K562 (cell line): ENCODE results near the gene CLTRN. TPM values are rescaled to one million over a fixed set of nuclear protein-coding genes. Genes with fewer than 3 reads are reported as not detected.

Experiments
- ATAC-seq: fragments of 200-7000 bp; cut with Tn5 transposase; 3 replicates; pipeline ENCODE4 v1.9.1; 2020; ENCODE audit warnings: moderate library complexity
- BruUV-seq: library from RNA; stranded (reverse); fragments of 400-500 nt; replicated peaks from 2 replicates; lab custom pipeline; 2021; lab: Mats Ljungman, UMichigan
- CTCF ChIA-PET: fragments of 300-600 bp; formaldehyde crosslinking; extraction: SDS; loops from one replicate; lab custom pipeline; 2021; ENCODE audit warnings: low intra/inter-chr PET ratio; lab: Yijun Ruan, JAX
- POLR2A ChIA-PET: fragments of 300-600, 350-650 bp; sonication (Branson Sonifier 250); formaldehyde crosslinking; extraction: SDS; loops from one replicate; lab custom pipeline; 2021; ENCODE audit warnings: antibody characterized with exemption, inconsistent platforms; lab: Yijun Ruan, JAX
- DNase-seq, 4 experiments: peaks; one replicate each; pipeline versions ENCODE4 v3.0.0 to v3.0.0-alpha.2; 2011 to 2018; ENCODE audit warnings: low spot score in 3 of 4, mixed read lengths in 3 of 4; ENCODE audit errors: extremely low read depth in 1 of 4
- FAIRE-seq: peaks from 2 replicates; lab custom pipeline; 2011; peaks lifted over from hg19 to GRCh38; lab: Jason Lieb, UNC
- H2AFZ ChIP-seq: 2 replicates; pipeline ENCODE4 v1.6.0; 2011; ENCODE audit warnings: low read depth, low read length, control low read depth, inconsistent platforms
- H3K27ac ChIP-seq: fragments of 200-600 bp; 3 replicates; pipeline ENCODE4 v1.8.0; 2011; ENCODE audit warnings: low read depth, mild to moderate bottlenecking, control low read depth, inconsistent platforms, low read length, moderate library complexity, mixed read lengths; ENCODE audit errors: extremely low read depth
- H3K27me3 ChIP-seq, 2 experiments: fragments of 300-600 bp in 1 of 2; 2 replicates in 1 of 2; 3 replicates in 1 of 2; pipeline versions ENCODE4 v1.6.0 to v1.8.0; 2011; ENCODE audit warnings: inconsistent platforms in 2 of 2, low read length in 2 of 2, mild to moderate bottlenecking in 1 of 2, mixed read lengths in 1 of 2, moderate library complexity in 1 of 2; ENCODE audit not compliant: control insufficient read depth in 2 of 2, insufficient read depth in 2 of 2
- H3K36me3 ChIP-seq: fragments of 300-600 bp; 3 replicates; pipeline ENCODE4 v1.8.0; 2011; ENCODE audit warnings: mild to moderate bottlenecking, low read length, inconsistent platforms; ENCODE audit not compliant: control insufficient read depth, insufficient read depth
- H3K4me1 ChIP-seq, 2 experiments: fragments of 200-600 bp in 1 of 2; replicated peaks in 1 of 2; 2 replicates in 1 of 2; 3 replicates in 1 of 2; pipeline versions ENCODE4 v1.5.1 to v1.8.0; 2011; ENCODE audit warnings: inconsistent platforms in 2 of 2, low read length in 2 of 2, mild to moderate bottlenecking in 1 of 2, mixed read lengths in 1 of 2, moderate library complexity in 1 of 2; ENCODE audit not compliant: control insufficient read depth in 2 of 2, insufficient read depth in 2 of 2
- H3K4me2 ChIP-seq: 2 replicates; pipeline ENCODE4 v1.6.1; 2011; ENCODE audit warnings: low read length, control low read depth, inconsistent platforms, mixed read lengths; ENCODE audit not compliant: insufficient read depth
- H3K4me3 ChIP-seq: fragments of 200-600 bp; sonication (generic), shearing (Covaris generic); 2 replicates; pipeline ENCODE4 v1.5.1; 2016; ENCODE audit warnings: control low read depth, inconsistent platforms
- H3K79me2 ChIP-seq: fragments of 200-600 bp; 3 replicates; pipeline ENCODE4 v1.8.0; 2011; ENCODE audit warnings: low read length, inconsistent platforms; ENCODE audit not compliant: control insufficient read depth, insufficient read depth
- H3K9ac ChIP-seq, 2 experiments: 2 replicates each; pipeline versions ENCODE4 v1.6.0 to v1.6.1; 2011; ENCODE audit warnings: low read depth in 2 of 2, low read length in 2 of 2, control low read depth in 1 of 2, inconsistent platforms in 1 of 2, mild to moderate bottlenecking in 1 of 2, mixed read lengths in 1 of 2; ENCODE audit not compliant: insufficient read depth in 1 of 2
- H3K9me1 ChIP-seq: one replicate; pipeline ENCODE4 v1.6.0; 2011; ENCODE audit warnings: inconsistent platforms, mild to moderate bottlenecking, low read length, moderate library complexity; ENCODE audit not compliant: control insufficient read depth, insufficient read depth
- H3K9me3 ChIP-seq: replicated peaks from 2 replicates; pipeline ENCODE4 v1.5.1; 2011; ENCODE audit warnings: low read depth, low read length, inconsistent platforms; ENCODE audit not compliant: control insufficient read depth, insufficient read depth
- H4K20me1 ChIP-seq: replicated peaks from 2 replicates; pipeline ENCODE4 v1.6.1; 2011; ENCODE audit warnings: low read length, inconsistent platforms, mixed read lengths; ENCODE audit not compliant: control insufficient read depth, insufficient read depth
- ARID1B ChIP-seq: fragments of 450-650 bp; IDR thresholded peaks from 2 replicates; pipeline ENCODE4 v1.6.1; 2016; ENCODE audit warnings: antibody characterized with exemption, mild to moderate bottlenecking, inconsistent platforms
- ARID2 ChIP-seq: fragments of 450-650 bp; IDR thresholded peaks from 2 replicates; pipeline ENCODE4 v1.6.1; 2017; ENCODE audit warnings: antibody characterized with exemption, mild to moderate bottlenecking
- BDP1 ChIP-seq: IDR thresholded peaks from 3 replicates; pipeline ENCODE4 v1.6.1; 2011; ENCODE audit not compliant: insufficient read length, insufficient read depth
- EZH2 ChIP-seq: IDR thresholded peaks from 2 replicates; pipeline ENCODE4 v1.6.1; 2012; ENCODE audit warnings: low read depth, mild to moderate bottlenecking, inconsistent platforms, low read length, borderline replicate concordance
- MAFG ChIP-seq: fragments of 450-650 bp; conservative IDR thresholded peaks from 2 replicates; pipeline ENCODE4 v1.6.1; 2016; ENCODE audit warnings: missing genetic modification characterization, missing compliant biosample characterization
- MTA2 ChIP-seq: fragments of 450-650 bp; IDR thresholded peaks from 2 replicates; pipeline ENCODE4 v1.6.1; 2016; ENCODE audit warnings: low read depth
- PBX2 ChIP-seq, 2 experiments: IDR thresholded peaks in 1 of 2; conservative IDR thresholded peaks in 1 of 2; 2 replicates each; pipeline ENCODE4 v1.6.1; 2016; ENCODE audit warnings: low read depth in 2 of 2, mild to moderate bottlenecking in 1 of 2, missing compliant biosample characterization in 1 of 2, missing genetic modification characterization in 1 of 2, moderate library complexity in 1 of 2
- PRPF4 ChIP-seq: fragments of 200-400 bp; formaldehyde crosslinking; IDR thresholded peaks from one replicate; pipeline ENCODE4 v1.6.1; 2017; ENCODE audit warnings: low read length, low read depth, mild to moderate bottlenecking; ENCODE audit not compliant: insufficient read depth, poor library complexity, severe bottlenecking
- SP2 ChIP-seq: IDR thresholded peaks from 2 replicates; pipeline ENCODE4 v1.6.1; 2011; ENCODE audit warnings: mild to moderate bottlenecking, low read depth, low read length, moderate library complexity; ENCODE audit not compliant: poor library complexity, severe bottlenecking; ENCODE audit errors: extremely low read depth
- WGBS: fragments of 100-300 bp; shearing (Covaris generic); methylation state at CpG from one replicate; pipeline ENCODE4 v1.1.6; 2016; ENCODE audit warnings: low coverage, mixed read lengths; ENCODE audit not compliant: insufficient coverage; ENCODE audit errors: missing lambda C conversion rate; 5-methylcytosine and 5-hydroxymethylcytosine counted together
- in situ Hi-C: fragments of 300-500 bp; cut with MboI; formaldehyde crosslinking; loops from 4 replicates; pipeline ENCODE4 v1.15.0; 2018; ENCODE audit warnings: inconsistent platforms, mixed read lengths
- intact Hi-C: fragments of 100-400 bp; cut with micrococcal nuclease; formaldehyde crosslinking; loops from 2 replicates; pipeline ENCODE4 v1.14.2; 2022
- polyA plus RNA-seq, 8 experiments: library from polyadenylated mRNA; depleted of rRNA in 4 of 8; stranded (reverse) in 5 of 8; unstranded in 3 of 8; fragments of >200 nt; fragmentation: Nextera tagmentation in 2 of 8; fragmentation: Illumina TruSeq in 1 of 8; extraction: Ambion mirVana in 2 of 8; extraction: Trizol in 1 of 8; gene quantifications; 2 replicates each; pipeline versions ENCODE4 v1.2.1 to v1.2.3, GENCODE V29; 2011 to 2014; ENCODE audit warnings: inconsistent platforms in 1 of 8, missing spikeins in 1 of 8
- total RNA-seq, 7 experiments: library from RNA; depleted of rRNA in 6 of 7; stranded (reverse); fragments of >200 nt in 6 of 7; fragmentation: Illumina TruSeq in 2 of 7; extraction: Trizol in 2 of 7; gene quantifications; 2 replicates each; pipeline versions ENCODE4 v1.2.1 to v1.2.3, GENCODE V29; 2011 to 2021; ENCODE audit warnings: low replicate concordance in 1 of 7
- TF ChIP-seq, protein P1 (sequence below): fragments of 250-450 bp; sonication (Bioruptor Pico); IDR thresholded peaks from 2 replicates; pipeline ENCODE4 v1.8.0; 2021; ENCODE audit warnings: moderate library complexity, mild to moderate bottlenecking, inconsistent platforms
- TF ChIP-seq, protein P2 (sequence below): fragments of 250-450 bp; sonication (Bioruptor Pico); IDR thresholded peaks from 2 replicates; pipeline ENCODE4 v1.5.0; 2020; ENCODE audit warnings: mild to moderate bottlenecking
- TF ChIP-seq, protein P3 (sequence below): fragments of 250-450 bp; sonication (Bioruptor Pico); IDR thresholded peaks from 2 replicates; pipeline ENCODE4 v1.4.0; 2020; ENCODE audit warnings: mild to moderate bottlenecking, moderate library complexity

The CLTRN gene
- total and polyA plus RNA-seq, 9 of the 15 experiments (the other 6 are each of a cell fraction or from before 2014, with no cell fraction given), result 0.11 to 0.36 (median 0.18) TPM; not detected in 2

GRCh38 chrX:15683193-15683592, 18.6 kb upstream of the CLTRN start:
- Histone ChIP-seq H3K9me3 (no peaks in the 10 kb centered on the region), H3K9me1 (peaks cover 3% of the 10 kb centered on the region), H3K4me1 (peaks cover 4 to 8% of the 10 kb centered on the region in 2 experiments; a peak in 4 of 5 replicates), H3K79me2 (peaks cover 57% of the 10 kb centered on the region), H3K27ac (no peak overlapping the region), H3K27me3 (no peaks in the 10 kb centered on the region), H3K36me3 (peaks cover 49% of the 10 kb centered on the region), H2AFZ (no peak overlapping the region), H4K20me1 (0 out of 2 replicates have a peak, but pooled peaks cover 12% of the 10 kb centered on the region), H3K4me3 (no peak overlapping the region), H3K4me2 (no peak overlapping the region), H3K9ac (no peak overlapping the region)
- no TSS peak for BruUV-seq
- intact Hi-C loops (no loop called here), in situ Hi-C loops (no loop called here)
- DNase-seq (peak in 2 of 4 experiments; percentile 9), FAIRE-seq (no peak), ATAC-seq (peak; percentile 44; the same call in 1 of the 3 replicates)
- 28% methylated on average over 5 of the region's 6 CpGs for WGBS
- ChIA-PET POLR2A (no interaction called here), CTCF (interaction anchor here (0.6 kb wide), 1 partner anchor 293 kb away, joined by 4 read pairs; no protein-coding TSS in a partner anchor)
- TF ChIP-seq ARID2 (no peak), PRPF4 (no peak), EZH2 (no peak), MTA2 (peak; percentile 53; the same call in 1 of the 2 replicates), SP2 (no peak), MAFG (tag) (no peak), BDP1 (no peak), ARID1B (peak; percentile 73), PBX2 (CRISPR knock-in tag; IDR thresholded peaks at IDR 0.05; ENCODE audit: low read depth) (no peak), PBX2 (tag; conservative IDR thresholded peaks at IDR 0.05; ENCODE audit: low read depth) (0 out of 2 replicates have a peak, but pooled peaks have one; percentile 9)
- TF ChIP-seq, protein P1, sequence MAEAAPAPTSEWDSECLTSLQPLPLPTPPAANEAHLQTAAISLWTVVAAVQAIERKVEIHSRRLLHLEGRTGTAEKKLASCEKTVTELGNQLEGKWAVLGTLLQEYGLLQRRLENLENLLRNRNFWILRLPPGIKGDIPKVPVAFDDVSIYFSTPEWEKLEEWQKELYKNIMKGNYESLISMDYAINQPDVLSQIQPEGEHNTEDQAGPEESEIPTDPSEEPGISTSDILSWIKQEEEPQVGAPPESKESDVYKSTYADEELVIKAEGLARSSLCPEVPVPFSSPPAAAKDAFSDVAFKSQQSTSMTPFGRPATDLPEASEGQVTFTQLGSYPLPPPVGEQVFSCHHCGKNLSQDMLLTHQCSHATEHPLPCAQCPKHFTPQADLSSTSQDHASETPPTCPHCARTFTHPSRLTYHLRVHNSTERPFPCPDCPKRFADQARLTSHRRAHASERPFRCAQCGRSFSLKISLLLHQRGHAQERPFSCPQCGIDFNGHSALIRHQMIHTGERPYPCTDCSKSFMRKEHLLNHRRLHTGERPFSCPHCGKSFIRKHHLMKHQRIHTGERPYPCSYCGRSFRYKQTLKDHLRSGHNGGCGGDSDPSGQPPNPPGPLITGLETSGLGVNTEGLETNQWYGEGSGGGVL, result no peak
- TF ChIP-seq, protein P2, sequence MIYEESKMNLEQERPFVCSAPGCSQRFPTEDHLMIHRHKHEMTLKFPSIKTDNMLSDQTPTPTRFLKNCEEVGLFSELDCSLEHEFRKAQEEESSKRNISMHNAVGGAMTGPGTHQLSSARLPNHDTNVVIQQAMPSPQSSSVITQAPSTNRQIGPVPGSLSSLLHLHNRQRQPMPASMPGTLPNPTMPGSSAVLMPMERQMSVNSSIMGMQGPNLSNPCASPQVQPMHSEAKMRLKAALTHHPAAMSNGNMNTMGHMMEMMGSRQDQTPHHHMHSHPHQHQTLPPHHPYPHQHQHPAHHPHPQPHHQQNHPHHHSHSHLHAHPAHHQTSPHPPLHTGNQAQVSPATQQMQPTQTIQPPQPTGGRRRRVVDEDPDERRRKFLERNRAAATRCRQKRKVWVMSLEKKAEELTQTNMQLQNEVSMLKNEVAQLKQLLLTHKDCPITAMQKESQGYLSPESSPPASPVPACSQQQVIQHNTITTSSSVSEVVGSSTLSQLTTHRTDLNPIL (CRISPR knock-in tag), result no peak
- TF ChIP-seq, protein P3, sequence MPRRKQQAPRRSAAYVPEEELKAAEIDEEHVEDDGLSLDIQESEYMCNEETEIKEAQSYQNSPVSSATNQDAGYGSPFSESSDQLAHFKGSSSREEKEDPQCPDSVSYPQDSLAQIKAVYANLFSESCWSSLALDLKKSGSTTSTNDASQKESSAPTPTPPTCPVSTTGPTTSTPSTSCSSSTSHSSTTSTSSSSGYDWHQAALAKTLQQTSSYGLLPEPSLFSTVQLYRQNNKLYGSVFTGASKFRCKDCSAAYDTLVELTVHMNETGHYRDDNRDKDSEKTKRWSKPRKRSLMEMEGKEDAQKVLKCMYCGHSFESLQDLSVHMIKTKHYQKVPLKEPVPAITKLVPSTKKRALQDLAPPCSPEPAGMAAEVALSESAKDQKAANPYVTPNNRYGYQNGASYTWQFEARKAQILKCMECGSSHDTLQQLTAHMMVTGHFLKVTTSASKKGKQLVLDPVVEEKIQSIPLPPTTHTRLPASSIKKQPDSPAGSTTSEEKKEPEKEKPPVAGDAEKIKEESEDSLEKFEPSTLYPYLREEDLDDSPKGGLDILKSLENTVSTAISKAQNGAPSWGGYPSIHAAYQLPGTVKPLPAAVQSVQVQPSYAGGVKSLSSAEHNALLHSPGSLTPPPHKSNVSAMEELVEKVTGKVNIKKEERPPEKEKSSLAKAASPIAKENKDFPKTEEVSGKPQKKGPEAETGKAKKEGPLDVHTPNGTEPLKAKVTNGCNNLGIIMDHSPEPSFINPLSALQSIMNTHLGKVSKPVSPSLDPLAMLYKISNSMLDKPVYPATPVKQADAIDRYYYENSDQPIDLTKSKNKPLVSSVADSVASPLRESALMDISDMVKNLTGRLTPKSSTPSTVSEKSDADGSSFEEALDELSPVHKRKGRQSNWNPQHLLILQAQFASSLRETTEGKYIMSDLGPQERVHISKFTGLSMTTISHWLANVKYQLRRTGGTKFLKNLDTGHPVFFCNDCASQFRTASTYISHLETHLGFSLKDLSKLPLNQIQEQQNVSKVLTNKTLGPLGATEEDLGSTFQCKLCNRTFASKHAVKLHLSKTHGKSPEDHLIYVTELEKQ (CRISPR knock-in tag), result no peak
